SJCRH30 (cell line): Measurements from ENCODE around the gene TTC9. TPM values are rescaled to one million over a fixed set of nuclear protein-coding genes. Genes with fewer than 3 reads are reported as not detected.

ENCODE experiments used
- DNase-seq, 2 experiments: peaks; one replicate each; pipeline ENCODE4 v3.0.0-alpha.2; 2015 to 2020
- H3K27ac ChIP-seq: fragments of 250-450 bp; sonication (Bioruptor Pico); 2 replicates; pipeline ENCODE4 v1.5.1; 2020; ENCODE audit warnings: mild to moderate bottlenecking, moderate library complexity
- H3K27me3 ChIP-seq: fragments of 250-450 bp; sonication (Bioruptor Pico); 2 replicates; pipeline ENCODE4 v1.5.1; 2020; ENCODE audit warnings: mild to moderate bottlenecking, moderate library complexity
- H3K36me3 ChIP-seq: fragments of 250-450 bp; sonication (Bioruptor Pico); 2 replicates; pipeline ENCODE4 v1.5.1; 2020; ENCODE audit warnings: mild to moderate bottlenecking, moderate library complexity
- H3K4me1 ChIP-seq: fragments of 250-450 bp; sonication (Bioruptor Pico); 2 replicates; pipeline ENCODE4 v1.5.1; 2020; ENCODE audit warnings: mild to moderate bottlenecking, moderate library complexity
- H3K4me3 ChIP-seq: fragments of 250-450 bp; sonication (Bioruptor Pico); 2 replicates; pipeline ENCODE4 v1.5.1; 2020; ENCODE audit warnings: mild to moderate bottlenecking, moderate library complexity
- H3K9me3 ChIP-seq: fragments of 250-450 bp; sonication (Bioruptor Pico); replicated peaks from 2 replicates; pipeline ENCODE4 v1.5.1; 2020; ENCODE audit warnings: mild to moderate bottlenecking, moderate library complexity
- total RNA-seq: library from RNA; depleted of rRNA; stranded (reverse); fragments of >200 nt; shearing (Covaris generic); gene quantifications from 2 replicates; pipeline ENCODE4 v1.2.3, GENCODE V29; 2014

Gene TTC9
- total RNA-seq, 1 experiment from 2014 or later: 6.4 TPM

- Histone ChIP-seq H3K4me1 (no peaks in the 10 kb centered on the region), H3K9me3 (peaks cover 6% of the 10 kb centered on the region)
Observed at GRCh38 chr14:70631948-70632347, 9.8 kb upstream of the TTC9 start.

GRCh38 chr14:70635971-70636595 lies 5.6 kb upstream of the TTC9 start:
- Histone ChIP-seq H3K9me3 (no peaks in the 10 kb centered on the region; the same call in none of the 2 replicates), H3K4me1 (peaks cover 10% of the 10 kb centered on the region; the same call in 1 of the 2 replicates), H3K27me3 (no peaks in the 10 kb centered on the region), H3K27ac (no peak overlapping the region), H3K4me3 (no peak overlapping the region), H3K36me3 (no peaks in the 10 kb centered on the region; the same call in 1 of the 2 replicates)
- no peak for DNase-seq

More at GRCh38 chr14:70631948-70632347, 9.8 kb upstream of the TTC9 start:
- Histone ChIP-seq H3K36me3 (no peaks in the 10 kb centered on the region; the same call in 1 of the 2 replicates), H3K27ac (no peak overlapping the region), H3K27me3 (no peaks in the 10 kb centered on the region), H3K4me3 (no peak overlapping the region)
- no peak for DNase-seq

GRCh38 chr14:70638416-70638815 lies 3.3 kb upstream of the TTC9 start:
- Histone ChIP-seq H3K4me1 (peaks cover 10% of the 10 kb centered on the region; the same call in 1 of the 2 replicates), H3K27ac (no peak overlapping the region), H3K27me3 (no peaks in the 10 kb centered on the region), H3K9me3 (no peaks in the 10 kb centered on the region; the same call in none of the 2 replicates), H3K36me3 (no peaks in the 10 kb centered on the region; the same call in 1 of the 2 replicates), H3K4me3 (no peak overlapping the region)
- DNase-seq: no peak

GRCh38 chr14:70640938-70641547 lies 673 bp upstream of the TTC9 start:
- no peaks in the 10 kb centered on the region; the same call in 1 of the 2 replicates for H3K36me3 ChIP-seq
- H3K4me3 ChIP-seq: peak overlapping the region; percentile 73
- peaks cover 10% of the 10 kb centered on the region; the same call in 1 of the 2 replicates for H3K4me1 ChIP-seq
- no peaks in the 10 kb centered on the region; the same call in none of the 2 replicates for H3K9me3 ChIP-seq
- DNase-seq: peak; percentile 89 to 92
- H3K27ac ChIP-seq: peak overlapping the region; percentile 90
- no peaks in the 10 kb centered on the region for H3K27me3 ChIP-seq

GRCh38 chr14:70642303-70643235 lies 853 bp downstream of the TTC9 start:
- peak overlapping the region; percentile 73 for H3K4me3 ChIP-seq
- no peaks in the 10 kb centered on the region for H3K27me3 ChIP-seq
- H3K36me3 ChIP-seq: no peaks in the 10 kb centered on the region; the same call in 1 of the 2 replicates
- H3K4me1 ChIP-seq: peaks cover 10% of the 10 kb centered on the region; the same call in 1 of the 2 replicates
- H3K9me3 ChIP-seq: no peaks in the 10 kb centered on the region; the same call in 1 of the 2 replicates
- DNase-seq: peak; percentile 34 to 45
- peak overlapping the region; percentile 61 for H3K27ac ChIP-seq

- no peaks in the 10 kb centered on the region for H3K9me3 ChIP-seq
- H3K4me1 ChIP-seq: peaks cover 10% of the 10 kb centered on the region; the same call in 1 of the 2 replicates
- no peaks in the 10 kb centered on the region for H3K27me3 ChIP-seq
- no peak for DNase-seq
- H3K4me3 ChIP-seq: peak overlapping the region; percentile 73; the same call in 1 of the 2 replicates
- H3K36me3 ChIP-seq: no peaks in the 10 kb centered on the region; the same call in 1 of the 2 replicates
- H3K27ac ChIP-seq: no peak overlapping the region
Observed at GRCh38 chr14:70643967-70644366, 2.3 kb downstream of the TTC9 start.

GRCh38 chr14:70645892-70646291 lies 4.2 kb downstream of the TTC9 start:
- DNase-seq: no peak
- H3K27ac ChIP-seq: no peak overlapping the region
- no peaks in the 10 kb centered on the region for H3K27me3 ChIP-seq
- H3K9me3 ChIP-seq: no peaks in the 10 kb centered on the region
- peaks cover under 1% of the 10 kb centered on the region; the same call in 1 of the 2 replicates for H3K4me1 ChIP-seq
- peaks cover 2% of the 10 kb centered on the region for H3K36me3 ChIP-seq
- H3K4me3 ChIP-seq: no peak overlapping the region

GRCh38 chr14:70646705-70647104 lies 5.0 kb downstream of the TTC9 start:
- peaks cover 4% of the 10 kb centered on the region for H3K36me3 ChIP-seq
- no peak overlapping the region for H3K27ac ChIP-seq
- H3K9me3 ChIP-seq: no peaks in the 10 kb centered on the region
- no peaks in the 10 kb centered on the region for H3K27me3 ChIP-seq
- no peak for DNase-seq
- no peak overlapping the region for H3K4me3 ChIP-seq
- H3K4me1 ChIP-seq: no peaks in the 10 kb centered on the region

- H3K4me1 ChIP-seq: no peaks in the 10 kb centered on the region
- H3K36me3 ChIP-seq: peaks cover 13% of the 10 kb centered on the region
- no peak overlapping the region for H3K27ac ChIP-seq
- H3K4me3 ChIP-seq: no peak overlapping the region
- DNase-seq: peak in 1 of 2 experiments; percentile 13
- H3K9me3 ChIP-seq: no peaks in the 10 kb centered on the region
- H3K27me3 ChIP-seq: no peaks in the 10 kb centered on the region
Observed at GRCh38 chr14:70648346-70648745, 6.6 kb downstream of the TTC9 start.

GRCh38 chr14:70649803-70650202 lies 8.1 kb downstream of the TTC9 start:
- no peaks in the 10 kb centered on the region for H3K4me1 ChIP-seq
- H3K36me3 ChIP-seq: peaks cover 13% of the 10 kb centered on the region
- H3K4me3 ChIP-seq: no peak overlapping the region
- no peak overlapping the region for H3K27ac ChIP-seq
- no peak for DNase-seq
- no peaks in the 10 kb centered on the region for H3K9me3 ChIP-seq
- no peaks in the 10 kb centered on the region for H3K27me3 ChIP-seq

GRCh38 chr14:70651522-70651921 lies 9.8 kb downstream of the TTC9 start:
- no peaks in the 10 kb centered on the region for H3K4me1 ChIP-seq
- no peak overlapping the region for H3K4me3 ChIP-seq
- H3K36me3 ChIP-seq: peaks cover 13% of the 10 kb centered on the region
- H3K27ac ChIP-seq: no peak overlapping the region
- no peaks in the 10 kb centered on the region for H3K27me3 ChIP-seq
- DNase-seq: no peak
- no peaks in the 10 kb centered on the region for H3K9me3 ChIP-seq

GRCh38 chr14:70652871-70653270 lies 11.2 kb downstream of the TTC9 start:
- H3K4me3 ChIP-seq: no peak overlapping the region
- H3K36me3 ChIP-seq: peaks cover 13% of the 10 kb centered on the region
- no peaks in the 10 kb centered on the region for H3K27me3 ChIP-seq
- no peak for DNase-seq
- no peaks in the 10 kb centered on the region for H3K4me1 ChIP-seq
- H3K9me3 ChIP-seq: no peaks in the 10 kb centered on the region
- no peak overlapping the region for H3K27ac ChIP-seq

GRCh38 chr14:70653662-70654061 lies 11.9 kb downstream of the TTC9 start:
- Histone ChIP-seq H3K4me3 (no peak overlapping the region), H3K27me3 (no peaks in the 10 kb centered on the region), H3K4me1 (no peaks in the 10 kb centered on the region), H3K36me3 (peaks cover 13% of the 10 kb centered on the region), H3K27ac (no peak overlapping the region), H3K9me3 (no peaks in the 10 kb centered on the region)
- DNase-seq: no peak

GRCh38 chr14:70654632-70655031 lies 12.9 kb downstream of the TTC9 start:
- no peaks in the 10 kb centered on the region for H3K27me3 ChIP-seq
- H3K4me1 ChIP-seq: no peaks in the 10 kb centered on the region
- no peak for DNase-seq
- no peaks in the 10 kb centered on the region for H3K9me3 ChIP-seq
- no peak overlapping the region for H3K4me3 ChIP-seq
- H3K27ac ChIP-seq: no peak overlapping the region
- peaks cover 13% of the 10 kb centered on the region for H3K36me3 ChIP-seq
